K562 (cell line): ENCODE results near the gene NDST1. TPM values are rescaled to one million over a fixed set of nuclear protein-coding genes. Genes with fewer than 3 reads are reported as not detected.

Experiments
- ARID1B ChIP-seq: fragments of 450-650 bp; IDR thresholded peaks from 2 replicates; pipeline ENCODE4 v1.6.1; 2016; ENCODE audit warnings: antibody characterized with exemption, mild to moderate bottlenecking, inconsistent platforms
- CBX3 ChIP-seq, 2 experiments: IDR thresholded peaks; 1 replicate in 1 of 2; 2 replicates in 1 of 2; pipeline ENCODE4 v1.6.1; 2012; ENCODE audit warnings: inconsistent platforms in 2 of 2, low read length in 2 of 2, borderline replicate concordance in 1 of 2, control low read depth in 1 of 2
- CREB1 ChIP-seq, 2 experiments: sonication (generic) in 1 of 2; formaldehyde crosslinking in 1 of 2; IDR thresholded peaks; 2 replicates each; pipeline versions ENCODE4 v1.6.1 to v1.8.0; 2012 to 2022; ENCODE audit warnings: inconsistent platforms in 1 of 2, mild to moderate bottlenecking in 1 of 2, missing genetic modification reagents in 1 of 2, moderate library complexity in 1 of 2
- ERF ChIP-seq: fragments of 450-650 bp; formaldehyde crosslinking; IDR thresholded peaks from 2 replicates; pipeline ENCODE4 v1.4.0; 2020; ENCODE audit warnings: mild to moderate bottlenecking, mixed read lengths
- ESRRB ChIP-seq: fragments of 250-450 bp; sonication (Bioruptor Pico); IDR thresholded peaks from 2 replicates; pipeline ENCODE4 v1.5.0; 2020; ENCODE audit warnings: mild to moderate bottlenecking, moderate library complexity, borderline replicate concordance
- FOSL1 ChIP-seq: fragments of 200-800 bp; sonication (Bioruptor generic); conservative IDR thresholded peaks from 2 replicates; pipeline ENCODE4 v1.6.1; 2016; ENCODE audit warnings: missing genetic modification characterization, missing compliant biosample characterization
- FOXK2 ChIP-seq, 2 experiments: fragments of 450-650 bp; IDR thresholded peaks in 1 of 2; conservative IDR thresholded peaks in 1 of 2; 2 replicates each; pipeline ENCODE4 v1.6.1; 2016; ENCODE audit warnings: low read depth in 2 of 2, mild to moderate bottlenecking in 1 of 2
- NCOA4 ChIP-seq: fragments of 450-650 bp; IDR thresholded peaks from 2 replicates; pipeline ENCODE4 v1.6.1; 2018; ENCODE audit warnings: mild to moderate bottlenecking; ENCODE audit not compliant: partially characterized antibody
- TEAD1 ChIP-seq, 2 experiments: fragments of 450-650 bp in 1 of 2; sonication (generic) in 1 of 2; formaldehyde crosslinking; IDR thresholded peaks; 2 replicates each; pipeline versions ENCODE4 v1.4.0 to v1.8.0; 2020 to 2022; ENCODE audit warnings: mild to moderate bottlenecking in 2 of 2, missing genetic modification reagents in 1 of 2
- ZFP36 ChIP-seq: fragments of 150-350 bp; IDR thresholded peaks from 2 replicates; pipeline ENCODE4 v1.6.1; 2018; ENCODE audit warnings: low read length, low read depth; ENCODE audit not compliant: partially characterized antibody
- polyA plus RNA-seq, 8 experiments: library from polyadenylated mRNA; depleted of rRNA in 4 of 8; stranded (reverse) in 5 of 8; unstranded in 3 of 8; fragments of >200 nt; fragmentation: Nextera tagmentation in 2 of 8; fragmentation: Illumina TruSeq in 1 of 8; extraction: Ambion mirVana in 2 of 8; extraction: Trizol in 1 of 8; gene quantifications; 2 replicates each; pipeline versions ENCODE4 v1.2.1 to v1.2.3, GENCODE V29; 2011 to 2014; ENCODE audit warnings: inconsistent platforms in 1 of 8, missing spikeins in 1 of 8
- total RNA-seq, 7 experiments: library from RNA; depleted of rRNA in 6 of 7; stranded (reverse); fragments of >200 nt in 6 of 7; fragmentation: Illumina TruSeq in 2 of 7; extraction: Trizol in 2 of 7; gene quantifications; 2 replicates each; pipeline versions ENCODE4 v1.2.1 to v1.2.3, GENCODE V29; 2011 to 2021; ENCODE audit warnings: low replicate concordance in 1 of 7
- TF ChIP-seq, protein P1 (sequence below): fragments of 450-650 bp; IDR thresholded peaks from 2 replicates; pipeline ENCODE4 v1.6.1; 2018; ENCODE audit not compliant: partially characterized antibody
- TF ChIP-seq, protein P2 (sequence below), 3 experiments: fragments of 200-800 bp in 1 of 3; sonication (Bioruptor generic) in 1 of 3; sonication (generic) in 1 of 3; formaldehyde crosslinking in 1 of 3; IDR thresholded peaks; 2 replicates each; pipeline versions ENCODE4 v1.6.1 to v1.8.0; 2016 to 2022; ENCODE audit warnings: mild to moderate bottlenecking in 2 of 3, missing compliant biosample characterization in 2 of 3, missing genetic modification characterization in 2 of 3, missing genetic modification reagents in 1 of 3
- TF ChIP-seq, protein P3 (sequence below): sonication (generic); formaldehyde crosslinking; IDR thresholded peaks from 2 replicates; pipeline ENCODE4 v1.8.1; 2023; ENCODE audit warnings: mild to moderate bottlenecking, missing genetic modification reagents
- TF ChIP-seq, protein P4 (sequence below): fragments of 250-450 bp; sonication (Bioruptor Pico); IDR thresholded peaks from 2 replicates; pipeline ENCODE4 v1.4.0; 2020

The NDST1 gene
- total and polyA plus RNA-seq, 9 of the 15 experiments (the other 6 are each of a cell fraction or from before 2014, with no cell fraction given): 0.38 to 47.9 (median 9.9) TPM

DNA sequence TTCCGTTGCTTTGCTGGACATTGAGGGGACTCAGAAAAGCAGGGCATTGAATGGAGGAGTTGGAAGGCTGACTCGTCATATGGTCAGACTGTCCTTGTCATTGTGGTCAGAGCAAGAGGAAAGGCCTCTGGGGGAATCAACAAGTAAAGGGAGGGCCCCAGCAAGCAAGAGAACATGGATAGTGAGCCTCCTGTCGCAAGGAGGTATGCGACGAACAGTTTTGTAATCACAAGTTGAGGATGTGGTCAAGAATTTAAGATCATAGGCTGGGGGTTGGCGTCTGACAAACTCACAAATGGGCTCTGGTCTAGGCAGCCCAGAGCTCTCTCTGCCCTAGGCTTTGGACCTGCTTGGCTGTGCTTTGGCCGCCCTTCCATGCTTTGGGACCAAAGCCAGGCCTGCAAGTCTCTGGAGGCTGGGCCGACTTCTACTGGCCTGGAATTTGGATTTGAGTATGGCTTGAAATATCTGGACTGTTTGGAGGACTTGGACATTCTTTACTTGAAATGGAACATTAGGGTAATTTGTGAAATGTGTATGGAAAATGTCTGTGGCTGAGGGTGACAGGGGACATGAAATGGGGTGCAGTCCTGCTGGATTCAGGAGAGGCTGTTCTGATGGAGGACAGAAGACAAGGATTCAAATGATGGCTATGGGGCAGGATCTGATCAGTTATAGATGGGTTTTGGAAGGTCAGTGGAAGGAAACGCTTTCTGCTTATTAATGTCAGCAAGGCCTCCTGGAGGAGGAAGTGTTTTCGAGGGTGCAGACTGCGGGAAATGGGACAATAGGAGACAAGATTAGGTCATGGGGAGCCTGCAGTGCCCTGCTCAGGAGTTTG, 19.2 kb upstream of the NDST1 start (continued):
- TF ChIP-seq, protein P1, sequence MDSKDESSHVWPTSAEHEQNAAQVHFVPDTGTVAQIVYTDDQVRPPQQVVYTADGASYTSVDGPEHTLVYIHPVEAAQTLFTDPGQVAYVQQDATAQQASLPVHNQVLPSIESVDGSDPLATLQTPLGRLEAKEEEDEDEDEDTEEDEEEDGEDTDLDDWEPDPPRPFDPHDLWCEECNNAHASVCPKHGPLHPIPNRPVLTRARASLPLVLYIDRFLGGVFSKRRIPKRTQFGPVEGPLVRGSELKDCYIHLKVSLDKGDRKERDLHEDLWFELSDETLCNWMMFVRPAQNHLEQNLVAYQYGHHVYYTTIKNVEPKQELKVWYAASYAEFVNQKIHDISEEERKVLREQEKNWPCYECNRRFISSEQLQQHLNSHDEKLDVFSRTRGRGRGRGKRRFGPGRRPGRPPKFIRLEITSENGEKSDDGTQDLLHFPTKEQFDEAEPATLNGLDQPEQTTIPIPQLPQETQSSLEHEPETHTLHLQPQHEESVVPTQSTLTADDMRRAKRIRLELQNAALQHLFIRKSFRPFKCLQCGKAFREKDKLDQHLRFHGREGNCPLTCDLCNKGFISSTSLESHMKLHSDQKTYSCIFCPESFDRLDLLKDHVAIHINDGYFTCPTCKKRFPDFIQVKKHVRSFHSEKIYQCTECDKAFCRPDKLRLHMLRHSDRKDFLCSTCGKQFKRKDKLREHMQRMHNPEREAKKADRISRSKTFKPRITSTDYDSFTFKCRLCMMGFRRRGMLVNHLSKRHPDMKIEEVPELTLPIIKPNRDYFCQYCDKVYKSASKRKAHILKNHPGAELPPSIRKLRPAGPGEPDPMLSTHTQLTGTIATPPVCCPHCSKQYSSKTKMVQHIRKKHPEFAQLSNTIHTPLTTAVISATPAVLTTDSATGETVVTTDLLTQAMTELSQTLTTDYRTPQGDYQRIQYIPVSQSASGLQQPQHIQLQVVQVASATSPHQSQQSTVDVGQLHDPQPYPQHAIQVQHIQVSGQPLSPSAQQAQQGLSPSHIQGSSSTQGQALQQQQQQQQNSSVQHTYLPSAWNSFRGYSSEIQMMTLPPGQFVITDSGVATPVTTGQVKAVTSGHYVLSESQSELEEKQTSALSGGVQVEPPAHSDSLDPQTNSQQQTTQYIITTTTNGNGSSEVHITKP: peak; percentile 32
- TF ChIP-seq FOSL1 (tag) (peak; percentile 68), ESRRB (CRISPR knock-in tag) (no peak), FOXK2 (conservative IDR thresholded peaks at IDR 0.05 in 1 of 2, IDR thresholded peaks at IDR 0.05 in 1 of 2; ENCODE audit: low read depth in 2 of 2) (peak in 1 of 2 experiments; percentile 58; a peak in 2 of 4 replicates), CBX3 (IDR thresholded peaks at IDR 0.05; ENCODE audit: borderline replicate concordance in 1 of 2, low read length in 2 of 2) (peak in 1 of 2 experiments; percentile 41; a peak in 1 of 3 replicates), TEAD1 (CRISPR knock-in tag; IDR thresholded peaks at IDR 0.05) (0 out of 4 replicates have a peak, but pooled peaks of 1 of the 2 experiments have one; percentile 30), NCOA4 (no peak), ZFP36 (peak; percentile 59), ARID1B (peak; percentile 60), ERF (peak; percentile 17; the same call in 1 of the 2 replicates), CREB1 (IDR thresholded peaks at IDR 0.05) (no peak), CREB1 (CRISPR knock-in tag; IDR thresholded peaks at IDR 0.05) (no peak)
- TF ChIP-seq, protein P2, sequence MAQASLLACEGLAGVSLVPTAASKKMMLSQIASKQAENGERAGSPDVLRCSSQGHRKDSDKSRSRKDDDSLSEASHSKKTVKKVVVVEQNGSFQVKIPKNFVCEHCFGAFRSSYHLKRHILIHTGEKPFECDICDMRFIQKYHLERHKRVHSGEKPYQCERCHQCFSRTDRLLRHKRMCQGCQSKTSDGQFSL (CRISPR knock-in tag; IDR thresholded peaks at IDR 0.05): no peak
- TF ChIP-seq, protein P2 (tag; IDR thresholded peaks at IDR 0.05): no peak
- TF ChIP-seq, protein P3, sequence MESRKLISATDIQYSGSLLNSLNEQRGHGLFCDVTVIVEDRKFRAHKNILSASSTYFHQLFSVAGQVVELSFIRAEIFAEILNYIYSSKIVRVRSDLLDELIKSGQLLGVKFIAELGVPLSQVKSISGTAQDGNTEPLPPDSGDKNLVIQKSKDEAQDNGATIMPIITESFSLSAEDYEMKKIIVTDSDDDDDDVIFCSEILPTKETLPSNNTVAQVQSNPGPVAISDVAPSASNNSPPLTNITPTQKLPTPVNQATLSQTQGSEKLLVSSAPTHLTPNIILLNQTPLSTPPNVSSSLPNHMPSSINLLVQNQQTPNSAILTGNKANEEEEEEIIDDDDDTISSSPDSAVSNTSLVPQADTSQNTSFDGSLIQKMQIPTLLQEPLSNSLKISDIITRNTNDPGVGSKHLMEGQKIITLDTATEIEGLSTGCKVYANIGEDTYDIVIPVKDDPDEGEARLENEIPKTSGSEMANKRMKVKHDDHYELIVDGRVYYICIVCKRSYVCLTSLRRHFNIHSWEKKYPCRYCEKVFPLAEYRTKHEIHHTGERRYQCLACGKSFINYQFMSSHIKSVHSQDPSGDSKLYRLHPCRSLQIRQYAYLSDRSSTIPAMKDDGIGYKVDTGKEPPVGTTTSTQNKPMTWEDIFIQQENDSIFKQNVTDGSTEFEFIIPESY: 0 out of 2 replicates have a peak, but pooled peaks have one; percentile 35
- TF ChIP-seq, protein P4, sequence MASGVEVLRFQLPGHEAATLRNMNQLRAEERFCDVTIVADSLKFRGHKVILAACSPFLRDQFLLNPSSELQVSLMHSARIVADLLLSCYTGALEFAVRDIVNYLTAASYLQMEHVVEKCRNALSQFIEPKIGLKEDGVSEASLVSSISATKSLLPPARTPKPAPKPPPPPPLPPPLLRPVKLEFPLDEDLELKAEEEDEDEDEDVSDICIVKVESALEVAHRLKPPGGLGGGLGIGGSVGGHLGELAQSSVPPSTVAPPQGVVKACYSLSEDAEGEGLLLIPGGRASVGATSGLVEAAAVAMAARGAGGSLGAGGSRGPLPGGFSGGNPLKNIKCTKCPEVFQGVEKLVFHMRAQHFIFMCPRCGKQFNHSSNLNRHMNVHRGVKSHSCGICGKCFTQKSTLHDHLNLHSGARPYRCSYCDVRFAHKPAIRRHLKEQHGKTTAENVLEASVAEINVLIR (CRISPR knock-in tag): peak; percentile 44; the same call in 1 of the 2 replicates
